Measurements from ENCODE around the gene C1orf105.

Gene C1orf105

GRCh38 chr1:172450524-172450885 is 30.0 kb downstream of the C1orf105 start:
- TF ChIP-seq ZFX (IDR thresholded peaks at IDR 0.05; ENCODE audit: borderline replicate concordance): no peak
- TF ChIP-seq, protein P1, sequence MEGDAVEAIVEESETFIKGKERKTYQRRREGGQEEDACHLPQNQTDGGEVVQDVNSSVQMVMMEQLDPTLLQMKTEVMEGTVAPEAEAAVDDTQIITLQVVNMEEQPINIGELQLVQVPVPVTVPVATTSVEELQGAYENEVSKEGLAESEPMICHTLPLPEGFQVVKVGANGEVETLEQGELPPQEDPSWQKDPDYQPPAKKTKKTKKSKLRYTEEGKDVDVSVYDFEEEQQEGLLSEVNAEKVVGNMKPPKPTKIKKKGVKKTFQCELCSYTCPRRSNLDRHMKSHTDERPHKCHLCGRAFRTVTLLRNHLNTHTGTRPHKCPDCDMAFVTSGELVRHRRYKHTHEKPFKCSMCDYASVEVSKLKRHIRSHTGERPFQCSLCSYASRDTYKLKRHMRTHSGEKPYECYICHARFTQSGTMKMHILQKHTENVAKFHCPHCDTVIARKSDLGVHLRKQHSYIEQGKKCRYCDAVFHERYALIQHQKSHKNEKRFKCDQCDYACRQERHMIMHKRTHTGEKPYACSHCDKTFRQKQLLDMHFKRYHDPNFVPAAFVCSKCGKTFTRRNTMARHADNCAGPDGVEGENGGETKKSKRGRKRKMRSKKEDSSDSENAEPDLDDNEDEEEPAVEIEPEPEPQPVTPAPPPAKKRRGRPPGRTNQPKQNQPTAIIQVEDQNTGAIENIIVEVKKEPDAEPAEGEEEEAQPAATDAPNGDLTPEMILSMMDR (IDR thresholded peaks at IDR 0.05): no peak
- H3K27ac ChIP-seq: peak overlapping the region; percentile 43

DNA sequence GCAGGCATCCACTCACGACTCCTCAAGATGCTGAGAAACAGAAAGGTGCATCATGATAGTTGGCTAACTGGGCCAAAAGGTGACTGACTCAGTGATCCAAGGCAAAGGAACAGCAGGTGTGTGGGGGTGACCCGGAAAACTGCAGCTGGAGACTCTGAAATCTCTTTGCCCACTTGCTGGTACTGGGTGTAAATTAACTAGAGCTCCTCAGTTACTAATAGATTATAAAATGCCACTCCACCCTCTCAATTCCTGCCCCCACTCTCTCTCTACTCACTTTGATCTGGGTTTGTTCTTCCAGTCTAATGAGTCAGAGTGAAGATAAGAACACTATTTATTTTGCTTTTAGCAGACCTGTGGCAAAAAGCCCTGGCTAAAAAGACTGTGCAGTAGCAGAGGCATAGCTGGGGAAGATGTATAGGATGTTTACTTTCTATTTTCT is 30.5 kb downstream of the C1orf105 start:
- TF ChIP-seq ZFX (IDR thresholded peaks at IDR 0.05; ENCODE audit: borderline replicate concordance): no peak
- TF ChIP-seq, protein P1 (IDR thresholded peaks at IDR 0.05): no peak
- H3K27ac ChIP-seq: peak overlapping the region; percentile 43

GRCh38 chr1:172452536-172453152 is 32.2 kb downstream of the C1orf105 start:
- peak overlapping the region; percentile 27; the same call in 1 of the 2 replicates for H3K27ac ChIP-seq
- TF ChIP-seq, protein P1 (IDR thresholded peaks at IDR 0.05): no peak
- TF ChIP-seq ZFX (IDR thresholded peaks at IDR 0.05; ENCODE audit: borderline replicate concordance): no peak

- peak overlapping the region; percentile 27; the same call in 1 of the 2 replicates for H3K27ac ChIP-seq
Measured at GRCh38 chr1:172453153-172453545, 32.7 kb downstream of the C1orf105 start.

GRCh38 chr1:172453607-172454006 is 33.1 kb downstream of the C1orf105 start:
- peak overlapping the region; percentile 27; the same call in 1 of the 2 replicates for H3K27ac ChIP-seq
- TF ChIP-seq ZFX (IDR thresholded peaks at IDR 0.05; ENCODE audit: borderline replicate concordance): no peak
- TF ChIP-seq, protein P1 (IDR thresholded peaks at IDR 0.05): no peak

More at GRCh38 chr1:172453153-172453545, 32.7 kb downstream of the C1orf105 start:
- no peak for TF ChIP-seq ZFX (IDR thresholded peaks at IDR 0.05; ENCODE audit: borderline replicate concordance)
- TF ChIP-seq, protein P1 (IDR thresholded peaks at IDR 0.05): no peak

DNA sequence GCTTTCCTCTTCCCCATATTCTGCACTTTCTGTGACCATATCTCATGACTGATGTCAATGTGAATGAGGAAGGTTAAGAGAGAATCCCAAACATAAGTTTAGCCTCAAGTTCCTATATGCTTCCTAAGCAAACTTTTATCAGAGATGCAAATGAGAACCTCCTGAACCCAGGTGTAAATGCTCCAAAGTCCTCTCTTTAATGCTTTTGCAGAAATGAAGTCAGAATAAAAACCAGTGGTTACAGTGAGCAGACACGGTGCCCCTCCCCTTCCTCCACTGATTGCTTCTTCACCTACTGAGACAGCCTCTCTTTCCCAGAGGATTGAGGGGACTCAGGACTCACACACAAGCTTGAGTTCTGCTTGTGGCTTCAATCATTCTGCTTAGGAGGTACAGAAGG is 35.0 kb downstream of the C1orf105 start:
- TF ChIP-seq, protein P1 (IDR thresholded peaks at IDR 0.05): no peak
- no peak for TF ChIP-seq ZFX (IDR thresholded peaks at IDR 0.05; ENCODE audit: borderline replicate concordance)
- H3K27ac ChIP-seq: no peak overlapping the region

DNA sequence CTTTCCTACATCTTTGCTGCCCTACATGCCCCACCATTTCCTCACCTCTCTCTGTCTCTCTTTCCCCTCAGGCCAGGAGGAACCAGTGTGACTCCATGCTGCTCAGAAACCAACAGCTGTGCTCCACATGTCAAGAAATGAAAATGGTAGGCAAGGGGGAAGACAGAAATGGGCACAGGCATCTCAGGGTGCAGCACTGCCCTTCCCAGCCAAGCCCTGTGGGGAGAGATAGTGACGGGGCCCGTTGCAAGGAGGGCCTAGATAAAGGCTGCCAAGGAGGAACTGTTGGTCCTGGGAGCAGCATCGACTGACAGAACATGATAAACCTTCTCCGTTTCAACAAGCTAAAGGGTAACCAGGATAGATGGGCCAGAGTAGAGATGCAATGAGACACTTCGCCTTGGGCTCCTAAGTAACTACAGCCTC is 35.9 kb downstream of the C1orf105 start:
- no peak overlapping the region for H3K27ac ChIP-seq
- TF ChIP-seq ZFX (IDR thresholded peaks at IDR 0.05; ENCODE audit: borderline replicate concordance): no peak
- TF ChIP-seq, protein P1 (IDR thresholded peaks at IDR 0.05): no peak
